ENCODE measurements around the gene CORO6. TPM values are rescaled to one million over a fixed set of nuclear protein-coding genes. Genes with fewer than 3 reads are reported as not detected.

Gene CORO6
- total RNA-seq, 4 donors from 2014 or later: 65.3 to 161 (median 99.2) TPM

DNA sequence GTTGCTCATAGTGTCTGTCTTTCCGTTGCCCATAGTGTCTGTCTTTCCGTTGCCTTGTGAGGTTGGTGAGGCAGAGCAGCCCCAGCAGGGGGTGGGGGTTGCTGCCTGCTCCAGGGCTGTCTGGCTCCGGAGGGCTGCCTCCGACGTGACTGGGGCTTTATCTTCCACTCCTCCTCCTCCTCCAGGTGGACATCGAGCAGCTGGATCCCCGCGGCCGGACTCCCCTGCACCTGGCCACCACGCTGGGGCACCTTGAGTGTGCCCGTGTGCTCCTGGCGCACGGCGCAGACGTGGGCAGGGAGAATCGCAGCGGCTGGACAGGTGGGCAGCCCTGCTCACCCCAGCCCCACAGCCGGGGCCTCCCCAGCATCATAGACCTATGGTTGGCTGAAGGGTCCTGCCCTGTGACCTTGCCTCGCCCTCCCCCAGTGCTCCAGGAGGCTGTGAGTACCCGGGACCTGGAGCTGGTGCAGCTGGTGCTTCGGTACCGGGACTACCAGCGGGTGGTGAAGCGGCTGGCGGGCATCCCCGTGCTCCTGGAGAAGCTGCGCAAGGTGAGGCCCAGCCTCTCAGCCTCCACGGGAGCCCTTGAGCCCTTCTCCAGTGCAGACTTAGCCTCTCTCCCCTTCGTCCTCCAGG is 15.0 kb downstream of the CORO6 start:
- intact Hi-C loops (cut with DNase I): no loop called here
- no peak for DNase-seq
- Histone ChIP-seq H3K27me3 (no peaks in the 10 kb centered on the region), H3K4me3 (replicated peaks in 1 of 3) (no peak overlapping the region), H3K36me3 (no peaks in the 10 kb centered on the region), H3K4me1 (peaks cover 0 to 2% of the 10 kb centered on the region in 2 donors), H3K27ac (no peak overlapping the region), H3K9me3 (no peaks in the 10 kb centered on the region)
- WGBS, 2 donors: 85 to 92% methylated on average over 6 to 23 of the region's 29 CpGs
- TF ChIP-seq POLR2A (IDR thresholded peaks at IDR 0.05): no peak
- TF ChIP-seq, protein P1, sequence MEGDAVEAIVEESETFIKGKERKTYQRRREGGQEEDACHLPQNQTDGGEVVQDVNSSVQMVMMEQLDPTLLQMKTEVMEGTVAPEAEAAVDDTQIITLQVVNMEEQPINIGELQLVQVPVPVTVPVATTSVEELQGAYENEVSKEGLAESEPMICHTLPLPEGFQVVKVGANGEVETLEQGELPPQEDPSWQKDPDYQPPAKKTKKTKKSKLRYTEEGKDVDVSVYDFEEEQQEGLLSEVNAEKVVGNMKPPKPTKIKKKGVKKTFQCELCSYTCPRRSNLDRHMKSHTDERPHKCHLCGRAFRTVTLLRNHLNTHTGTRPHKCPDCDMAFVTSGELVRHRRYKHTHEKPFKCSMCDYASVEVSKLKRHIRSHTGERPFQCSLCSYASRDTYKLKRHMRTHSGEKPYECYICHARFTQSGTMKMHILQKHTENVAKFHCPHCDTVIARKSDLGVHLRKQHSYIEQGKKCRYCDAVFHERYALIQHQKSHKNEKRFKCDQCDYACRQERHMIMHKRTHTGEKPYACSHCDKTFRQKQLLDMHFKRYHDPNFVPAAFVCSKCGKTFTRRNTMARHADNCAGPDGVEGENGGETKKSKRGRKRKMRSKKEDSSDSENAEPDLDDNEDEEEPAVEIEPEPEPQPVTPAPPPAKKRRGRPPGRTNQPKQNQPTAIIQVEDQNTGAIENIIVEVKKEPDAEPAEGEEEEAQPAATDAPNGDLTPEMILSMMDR (IDR thresholded peaks at IDR 0.05): no peak

DNA sequence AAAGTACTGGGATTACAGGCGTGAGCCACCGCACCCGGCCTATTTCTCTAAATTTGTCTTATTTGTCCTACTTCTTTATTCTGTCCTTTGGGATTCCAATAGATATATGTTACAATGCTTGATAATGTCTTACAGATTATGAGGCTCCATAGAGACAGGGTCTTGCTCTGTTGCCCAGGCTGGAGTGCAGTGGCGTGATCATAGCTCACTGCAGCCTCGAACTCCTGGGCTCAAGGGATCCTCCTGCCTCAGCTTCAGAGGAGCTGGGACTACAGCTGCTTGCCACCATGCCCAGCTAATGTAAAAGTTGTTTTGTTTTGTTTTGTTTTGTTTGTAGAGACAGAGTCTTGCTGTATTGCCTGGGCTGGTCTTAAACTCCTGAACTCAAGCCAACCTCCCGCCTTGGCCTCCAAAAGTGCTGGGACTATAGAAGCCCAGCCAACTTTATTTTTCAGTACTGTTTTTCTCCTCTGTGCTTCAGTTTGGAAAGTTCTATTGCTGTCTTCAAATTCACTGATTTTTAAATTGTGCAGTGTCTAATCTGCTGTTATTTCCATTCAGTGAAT is 19.5 kb downstream of the CORO6 start:
- WGBS, 2 donors: 90 to 92% methylated on average over 6 of the region's 6 CpGs
- no peak overlapping the region for H3K27ac ChIP-seq
- no peak overlapping the region for H3K4me3 ChIP-seq (replicated peaks in 1 of 3)
- intact Hi-C loops (cut with DNase I): no loop called here
- H3K9me3 ChIP-seq: no peaks in the 10 kb centered on the region
- no peaks in the 10 kb centered on the region for H3K36me3 ChIP-seq
- no peak for DNase-seq
- TF ChIP-seq POLR2A (IDR thresholded peaks at IDR 0.05): no peak
- TF ChIP-seq, protein P1 (IDR thresholded peaks at IDR 0.05): no peak
- H3K27me3 ChIP-seq: no peaks in the 10 kb centered on the region
- H3K4me1 ChIP-seq: no peaks in the 10 kb centered on the region

- DNase-seq: no peak
- Histone ChIP-seq H3K36me3 (no peaks in the 10 kb centered on the region), H3K4me3 (replicated peaks in 1 of 3) (no peak overlapping the region), H3K9me3 (no peaks in the 10 kb centered on the region), H3K27ac (no peak overlapping the region), H3K27me3 (no peaks in the 10 kb centered on the region), H3K4me1 (peaks cover 5 to 10% of the 10 kb centered on the region in 2 donors)
- intact Hi-C loops (cut with DNase I): no loop called here
- TF ChIP-seq, protein P1 (IDR thresholded peaks at IDR 0.05): no peak
- TF ChIP-seq POLR2A (IDR thresholded peaks at IDR 0.05): no peak
- 67% methylated on average over 10 to 11 of the region's 13 CpGs for WGBS, 2 donors
Observed at GRCh38 chr17:29597361-29598172, 25.1 kb downstream of the CORO6 start.

DNA sequence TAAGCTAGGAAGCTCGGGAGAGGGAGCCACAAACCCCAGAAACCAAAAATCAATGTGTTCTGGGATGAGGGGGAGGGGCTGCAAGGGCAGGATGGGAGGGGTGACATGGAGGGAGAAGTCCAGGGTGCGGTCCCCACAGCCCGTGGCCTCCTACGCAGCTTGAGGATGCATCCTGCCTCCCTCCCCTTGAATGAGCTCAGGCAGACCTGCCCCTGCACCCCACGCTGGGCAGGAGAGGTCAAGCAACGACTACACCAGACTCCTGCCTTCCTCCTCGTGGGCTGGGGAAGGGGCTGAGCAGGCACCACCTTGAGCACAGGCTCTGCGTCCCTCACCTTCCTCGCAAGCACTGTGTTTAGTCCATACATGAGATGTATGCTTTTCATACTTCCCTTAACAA is 25.9 kb downstream of the CORO6 start:
- Histone ChIP-seq H3K9me3 (no peaks in the 10 kb centered on the region), H3K27ac (no peak overlapping the region), H3K36me3 (no peaks in the 10 kb centered on the region), H3K4me3 (replicated peaks in 1 of 3) (no peak overlapping the region), H3K27me3 (no peaks in the 10 kb centered on the region), H3K4me1 (peaks cover 12 to 17% of the 10 kb centered on the region in 2 donors)
- TF ChIP-seq, protein P1 (IDR thresholded peaks at IDR 0.05): no peak
- TF ChIP-seq POLR2A (IDR thresholded peaks at IDR 0.05): no peak
- 59 to 77% methylated on average over 8 to 9 of the region's 9 CpGs for WGBS, 2 donors
- no peak for DNase-seq
- intact Hi-C loops (cut with DNase I): no loop called here
